ENCODE results near the gene PBX3. TPM values are rescaled to one million over a fixed set of nuclear protein-coding genes. Genes with fewer than 3 reads are reported as not detected.
A peak's percentile ranks its signal among the peaks of the same experiment; 100 is the strongest.

Gene PBX3
- total and polyA plus RNA-seq, 9 of the 15 experiments (the other 6 are each of a cell fraction or from before 2014, with no cell fraction given), result 0.14 to 5.8 (median 0.92) TPM

GRCh38 chr9:125732562-125732961 is 14.6 kb upstream of the PBX3 start (continued):
- TF ChIP-seq MIER1 (IDR thresholded peaks at IDR 0.05; ENCODE audit: low read depth) (peak; percentile 82), EHMT2 (IDR thresholded peaks at IDR 0.05) (peak; percentile 89), NFYB (IDR thresholded peaks at IDR 0.05; ENCODE audit: extremely low read depth, insufficient read length) (no peak), REST (IDR thresholded peaks at IDR 0.05; ENCODE audit: borderline replicate concordance) (peak; percentile 94), REST (CRISPR knock-in tag; IDR thresholded peaks at IDR 0.05; ENCODE audit: low read depth) (no peak)
